ENCODE measurements around the gene BZW2.

DNA sequence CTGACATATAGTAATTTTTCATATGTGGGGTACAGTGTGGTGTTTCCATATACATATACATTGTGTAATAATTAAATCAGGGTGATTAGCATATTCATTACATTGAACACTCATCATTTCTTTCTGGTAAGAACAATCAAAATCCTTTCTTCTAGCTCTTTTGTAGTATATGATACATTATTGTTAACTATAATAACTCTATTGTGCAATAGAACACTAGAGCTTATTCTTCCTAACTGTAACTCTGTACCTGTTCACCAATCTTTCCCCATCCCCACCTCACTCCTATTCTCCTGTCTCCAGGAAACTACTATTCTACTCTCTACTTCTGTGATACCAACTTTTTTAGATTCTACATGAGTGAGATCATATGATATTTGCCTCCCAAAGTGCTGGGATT, 9.4 kb downstream of the BZW2 start:
- TF ChIP-seq, protein P1, sequence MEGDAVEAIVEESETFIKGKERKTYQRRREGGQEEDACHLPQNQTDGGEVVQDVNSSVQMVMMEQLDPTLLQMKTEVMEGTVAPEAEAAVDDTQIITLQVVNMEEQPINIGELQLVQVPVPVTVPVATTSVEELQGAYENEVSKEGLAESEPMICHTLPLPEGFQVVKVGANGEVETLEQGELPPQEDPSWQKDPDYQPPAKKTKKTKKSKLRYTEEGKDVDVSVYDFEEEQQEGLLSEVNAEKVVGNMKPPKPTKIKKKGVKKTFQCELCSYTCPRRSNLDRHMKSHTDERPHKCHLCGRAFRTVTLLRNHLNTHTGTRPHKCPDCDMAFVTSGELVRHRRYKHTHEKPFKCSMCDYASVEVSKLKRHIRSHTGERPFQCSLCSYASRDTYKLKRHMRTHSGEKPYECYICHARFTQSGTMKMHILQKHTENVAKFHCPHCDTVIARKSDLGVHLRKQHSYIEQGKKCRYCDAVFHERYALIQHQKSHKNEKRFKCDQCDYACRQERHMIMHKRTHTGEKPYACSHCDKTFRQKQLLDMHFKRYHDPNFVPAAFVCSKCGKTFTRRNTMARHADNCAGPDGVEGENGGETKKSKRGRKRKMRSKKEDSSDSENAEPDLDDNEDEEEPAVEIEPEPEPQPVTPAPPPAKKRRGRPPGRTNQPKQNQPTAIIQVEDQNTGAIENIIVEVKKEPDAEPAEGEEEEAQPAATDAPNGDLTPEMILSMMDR (IDR thresholded peaks at IDR 0.05) = no peak
- TF ChIP-seq POLR2A (IDR thresholded peaks at IDR 0.05) = no peak
- no peak for TF ChIP-seq EP300 (IDR thresholded peaks at IDR 0.05)
- TF ChIP-seq POLR2AphosphoS5 (IDR thresholded peaks at IDR 0.05) = no peak
